MCF 10A (cell line): ENCODE data around the gene MYLK2. TPM values are rescaled to one million over a fixed set of nuclear protein-coding genes. Genes with fewer than 3 reads are reported as not detected.

Experiments used
- BruUV-seq: library from RNA; stranded (reverse); fragments of 400-500 nt; replicated peaks from 2 replicates; lab custom pipeline; 2021; lab: Mats Ljungman, UMichigan
- CTCF ChIA-PET: fragments of 300-600 bp; sonication (Branson Sonifier 250); formaldehyde crosslinking; extraction: SDS; loops from one replicate; lab custom pipeline; 2021; ENCODE audit warnings: antibody characterized with exemption, inconsistent platforms; lab: Yijun Ruan, JAX
- POLR2A ChIA-PET: fragments of 300-600, 350-650 bp; sonication (Branson Sonifier 250); formaldehyde crosslinking; extraction: SDS; loops from one replicate; lab custom pipeline; 2020; ENCODE audit warnings: antibody characterized with exemption, inconsistent platforms; lab: Yijun Ruan, JAX
- DNase-seq: peaks from one replicate; pipeline ENCODE4 v3.0.0-alpha.2; 2018; ENCODE audit not compliant: unreplicated experiment
- H3K27ac Mint-ChIP-seq: one replicate; pipeline ENCODE4 v1.8.0; 2022; ENCODE audit warnings: mild to moderate bottlenecking, low read depth, mixed read lengths; ENCODE audit not compliant: unreplicated experiment
- H3K27me3 Mint-ChIP-seq: one replicate; pipeline ENCODE4 v1.8.0; 2022; ENCODE audit warnings: mixed read lengths; ENCODE audit not compliant: insufficient read depth, unreplicated experiment
- H3K36me3 Mint-ChIP-seq: one replicate; pipeline ENCODE4 v1.8.0; 2022; ENCODE audit warnings: mild to moderate bottlenecking, moderate library complexity, mixed read lengths; ENCODE audit not compliant: insufficient read depth, unreplicated experiment
- H3K4me1 Mint-ChIP-seq: one replicate; pipeline ENCODE4 v1.8.0; 2022; ENCODE audit warnings: mixed read lengths; ENCODE audit not compliant: insufficient read depth, unreplicated experiment
- H3K4me3 Mint-ChIP-seq: one replicate; pipeline ENCODE4 v1.8.0; 2022; ENCODE audit warnings: mild to moderate bottlenecking, moderate library complexity, mixed read lengths; ENCODE audit not compliant: unreplicated experiment
- H3K9me3 Mint-ChIP-seq: one replicate; pipeline ENCODE4 v1.8.0; 2022; ENCODE audit warnings: mixed read lengths; ENCODE audit not compliant: unreplicated experiment
- intact Hi-C: fragments of 100-400 bp; cut with micrococcal nuclease; formaldehyde crosslinking; loops from 2 replicates; pipeline ENCODE4 v1.14.1; 2022
- total RNA-seq: library from RNA; stranded (reverse); gene quantifications from 2 replicates; pipeline ENCODE4 v1.2.3, GENCODE V29; 2022
- TF ChIP-seq, protein P1 (sequence below): fragments of 200-600 bp; IDR thresholded peaks from one replicate; pipeline ENCODE4 v1.8.0; 2022; ENCODE audit warnings: antibody characterized with exemption, mild to moderate bottlenecking; ENCODE audit not compliant: unreplicated experiment

MYLK2 gene
- total RNA-seq, 1 experiment from 2014 or later, result 0.14 TPM

- TF ChIP-seq, protein P1, sequence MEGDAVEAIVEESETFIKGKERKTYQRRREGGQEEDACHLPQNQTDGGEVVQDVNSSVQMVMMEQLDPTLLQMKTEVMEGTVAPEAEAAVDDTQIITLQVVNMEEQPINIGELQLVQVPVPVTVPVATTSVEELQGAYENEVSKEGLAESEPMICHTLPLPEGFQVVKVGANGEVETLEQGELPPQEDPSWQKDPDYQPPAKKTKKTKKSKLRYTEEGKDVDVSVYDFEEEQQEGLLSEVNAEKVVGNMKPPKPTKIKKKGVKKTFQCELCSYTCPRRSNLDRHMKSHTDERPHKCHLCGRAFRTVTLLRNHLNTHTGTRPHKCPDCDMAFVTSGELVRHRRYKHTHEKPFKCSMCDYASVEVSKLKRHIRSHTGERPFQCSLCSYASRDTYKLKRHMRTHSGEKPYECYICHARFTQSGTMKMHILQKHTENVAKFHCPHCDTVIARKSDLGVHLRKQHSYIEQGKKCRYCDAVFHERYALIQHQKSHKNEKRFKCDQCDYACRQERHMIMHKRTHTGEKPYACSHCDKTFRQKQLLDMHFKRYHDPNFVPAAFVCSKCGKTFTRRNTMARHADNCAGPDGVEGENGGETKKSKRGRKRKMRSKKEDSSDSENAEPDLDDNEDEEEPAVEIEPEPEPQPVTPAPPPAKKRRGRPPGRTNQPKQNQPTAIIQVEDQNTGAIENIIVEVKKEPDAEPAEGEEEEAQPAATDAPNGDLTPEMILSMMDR, result no peak
- no peaks in the 10 kb centered on the region for H3K9me3 Mint-ChIP-seq
- no TSS peak for BruUV-seq
- intact Hi-C loops, result no loop called here
- ChIA-PET POLR2A (no interaction called here), CTCF (interaction anchor here (0.7 to 3.1 kb wide), 7 partner anchors 11 to 252 kb away, joined by 3 to 20 read pairs (median 4); no protein-coding TSS in a partner anchor)
- no peaks in the 10 kb centered on the region for H3K27me3 Mint-ChIP-seq
- no peak overlapping the region for H3K27ac Mint-ChIP-seq
- peaks cover 12% of the 10 kb centered on the region for H3K4me1 Mint-ChIP-seq
- DNase-seq, result peak; percentile 40
- no peak overlapping the region for H3K4me3 Mint-ChIP-seq
- no peaks in the 10 kb centered on the region for H3K36me3 Mint-ChIP-seq
Measured at GRCh38 chr20:31842471-31843157, 23.5 kb downstream of the MYLK2 start.

DNA sequence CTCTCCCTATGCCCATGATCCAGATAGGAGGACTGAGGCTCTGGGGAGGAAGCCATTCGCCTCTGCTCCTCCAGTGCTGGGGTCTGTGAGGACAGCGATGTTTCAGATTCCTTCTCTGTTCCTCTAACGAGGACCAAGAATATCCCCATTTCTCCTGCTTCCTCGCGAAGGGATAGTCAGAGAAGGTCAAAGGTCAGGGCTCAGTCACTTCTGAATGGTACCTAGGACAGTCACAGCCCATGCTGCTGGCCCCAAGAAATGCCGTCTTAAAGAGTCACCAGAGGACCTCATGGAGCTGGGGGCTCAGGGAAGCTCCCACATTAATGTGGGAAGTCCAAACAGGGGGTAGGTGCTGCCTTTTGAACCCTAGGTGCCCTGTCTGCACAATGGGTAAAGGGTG lies 24.1 kb downstream of the MYLK2 start:
- ChIA-PET POLR2A (no interaction called here), CTCF (interaction anchor here (0.8 to 3.1 kb wide), 5 partner anchors 10 to 21 kb away, joined by 3 to 20 read pairs (median 4); no protein-coding TSS in a partner anchor)
- Mint-ChIP-seq H3K4me3 (no peak overlapping the region), H3K9me3 (no peaks in the 10 kb centered on the region), H3K36me3 (no peaks in the 10 kb centered on the region), H3K4me1 (peaks cover 12% of the 10 kb centered on the region), H3K27ac (no peak overlapping the region), H3K27me3 (no peaks in the 10 kb centered on the region)
- intact Hi-C loops, result no loop called here
- TF ChIP-seq, protein P1, result no peak
- no TSS peak for BruUV-seq
- no peak for DNase-seq

DNA sequence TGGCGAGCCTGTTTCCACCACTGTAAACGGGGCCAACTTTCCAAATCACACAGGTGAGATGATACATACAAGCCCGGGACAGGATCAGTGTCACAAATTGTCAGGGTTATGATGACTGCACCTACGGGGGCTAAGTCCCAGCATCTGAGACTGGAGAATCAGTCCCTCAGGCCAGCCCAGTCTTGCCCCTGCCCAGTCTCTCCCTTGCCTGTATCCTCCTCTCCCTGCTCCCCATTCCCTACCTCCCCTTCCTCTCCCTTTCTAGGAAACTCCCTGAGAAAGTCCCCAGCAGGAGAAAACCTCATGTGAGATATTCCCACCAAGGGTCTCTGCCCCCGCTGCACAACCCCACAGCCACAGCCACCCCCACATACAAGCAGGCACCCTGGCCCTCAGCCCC lies 24.7 kb downstream of the MYLK2 start:
- CTCF ChIA-PET, result interaction anchor here (0.5 to 3.1 kb wide), 6 partner anchors 9 to 808 kb away, joined by 3 to 20 read pairs (median 4); no protein-coding TSS in a partner anchor
- Mint-ChIP-seq H3K27me3 (peaks cover 5% of the 10 kb centered on the region), H3K9me3 (no peaks in the 10 kb centered on the region), H3K27ac (no peak overlapping the region), H3K4me1 (peaks cover 12% of the 10 kb centered on the region), H3K36me3 (no peaks in the 10 kb centered on the region), H3K4me3 (no peak overlapping the region)
- BruUV-seq, result no TSS peak
- POLR2A ChIA-PET, result no interaction called here
- intact Hi-C loops, result no loop called here
- DNase-seq, result no peak
- TF ChIP-seq, protein P1, result no peak

GRCh38 chr20:31844737-31845299 lies 25.7 kb downstream of the MYLK2 start:
- CTCF ChIA-PET, result interaction anchor here (0.6 to 4.9 kb wide), 11 partner anchors 9 to 247 kb away, joined by 3 to 50 read pairs (median 4); no protein-coding TSS in a partner anchor
- no TSS peak for BruUV-seq

More at GRCh38 chr20:31844737-31845299, 25.7 kb downstream of the MYLK2 start:
- POLR2A ChIA-PET, result interaction anchor here (1.2 kb wide), 1 partner anchor 107 kb away, joined by 4 read pairs; the partner anchor contains the start of gene PDRG1
- Mint-ChIP-seq H3K27ac (no peak overlapping the region), H3K4me3 (no peak overlapping the region), H3K36me3 (no peaks in the 10 kb centered on the region), H3K9me3 (no peaks in the 10 kb centered on the region), H3K4me1 (peaks cover 12% of the 10 kb centered on the region), H3K27me3 (peaks cover 14% of the 10 kb centered on the region)
- intact Hi-C loops, result no loop called here
- TF ChIP-seq, protein P1, result no peak
- DNase-seq, result no peak
